DND-41 (cell line): ENCODE data around the gene F3.

ENCODE experiments used
- EZH2 ChIP-seq: IDR thresholded peaks from 3 replicates; pipeline ENCODE4 v1.6.1; 2012; ENCODE audit warnings: borderline replicate concordance, low read depth, mild to moderate bottlenecking, moderate library complexity, low read length, inconsistent platforms; ENCODE audit not compliant: severe bottlenecking
- TF ChIP-seq, protein P1 (sequence below): IDR thresholded peaks from 2 replicates; pipeline ENCODE4 v1.5.1; 2012; ENCODE audit warnings: borderline replicate concordance, low read length, moderate library complexity, mild to moderate bottlenecking; ENCODE audit not compliant: poor library complexity, severe bottlenecking; ENCODE audit errors: extremely low read depth

DNA sequence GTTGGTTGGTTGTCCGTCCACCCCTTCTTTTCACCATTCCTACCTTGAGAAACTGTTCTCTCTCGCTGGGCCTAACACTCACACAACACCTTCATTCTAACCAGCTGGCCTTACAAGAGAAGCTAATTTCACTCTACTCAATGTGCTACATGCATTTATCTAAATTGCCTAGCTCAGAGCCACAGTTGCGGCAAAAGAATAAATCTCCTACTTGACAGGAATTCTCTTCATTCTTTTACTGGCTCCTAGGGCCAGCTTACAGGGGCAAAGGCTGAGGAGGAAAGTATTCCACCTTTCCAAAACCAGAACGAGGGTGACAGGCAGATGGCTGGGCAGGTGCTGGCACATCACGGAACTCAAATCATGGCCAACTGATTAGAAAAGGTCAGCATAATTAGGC is 6.5 kb downstream of the F3 start:
- TF ChIP-seq, protein P1, sequence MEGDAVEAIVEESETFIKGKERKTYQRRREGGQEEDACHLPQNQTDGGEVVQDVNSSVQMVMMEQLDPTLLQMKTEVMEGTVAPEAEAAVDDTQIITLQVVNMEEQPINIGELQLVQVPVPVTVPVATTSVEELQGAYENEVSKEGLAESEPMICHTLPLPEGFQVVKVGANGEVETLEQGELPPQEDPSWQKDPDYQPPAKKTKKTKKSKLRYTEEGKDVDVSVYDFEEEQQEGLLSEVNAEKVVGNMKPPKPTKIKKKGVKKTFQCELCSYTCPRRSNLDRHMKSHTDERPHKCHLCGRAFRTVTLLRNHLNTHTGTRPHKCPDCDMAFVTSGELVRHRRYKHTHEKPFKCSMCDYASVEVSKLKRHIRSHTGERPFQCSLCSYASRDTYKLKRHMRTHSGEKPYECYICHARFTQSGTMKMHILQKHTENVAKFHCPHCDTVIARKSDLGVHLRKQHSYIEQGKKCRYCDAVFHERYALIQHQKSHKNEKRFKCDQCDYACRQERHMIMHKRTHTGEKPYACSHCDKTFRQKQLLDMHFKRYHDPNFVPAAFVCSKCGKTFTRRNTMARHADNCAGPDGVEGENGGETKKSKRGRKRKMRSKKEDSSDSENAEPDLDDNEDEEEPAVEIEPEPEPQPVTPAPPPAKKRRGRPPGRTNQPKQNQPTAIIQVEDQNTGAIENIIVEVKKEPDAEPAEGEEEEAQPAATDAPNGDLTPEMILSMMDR = no peak
- no peak for TF ChIP-seq EZH2
